ENCODE measurements around the gene CSF2. TPM values are rescaled to one million over a fixed set of nuclear protein-coding genes. Genes with fewer than 3 reads are reported as not detected.

CSF2 gene
- total RNA-seq, 2 donors from 2014 or later = not detected

DNA sequence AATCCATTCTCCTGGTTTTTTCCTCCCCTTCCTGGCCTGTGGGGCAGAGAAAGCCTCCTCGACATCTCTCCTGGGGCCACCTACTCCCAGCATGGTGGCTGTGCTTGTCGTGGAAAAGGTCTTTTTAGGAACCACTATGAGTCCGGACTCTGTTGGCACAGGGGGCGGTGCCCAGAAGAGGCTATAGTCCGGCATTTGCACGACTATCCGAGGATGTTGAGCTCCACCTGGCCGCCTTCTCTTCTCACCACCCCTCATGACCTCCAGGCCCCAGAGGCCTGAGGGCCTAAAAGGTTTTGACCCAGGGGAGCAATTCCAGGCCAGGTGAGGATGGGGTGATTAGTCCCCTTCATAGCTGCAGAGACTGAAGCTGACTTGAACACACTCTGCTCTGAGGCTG, 14.1 kb downstream of the CSF2 start:
- no peak for DNase-seq (ENCODE audit: low spot score)
- no peaks in the 10 kb centered on the region for H3K9me3 ChIP-seq

DNA sequence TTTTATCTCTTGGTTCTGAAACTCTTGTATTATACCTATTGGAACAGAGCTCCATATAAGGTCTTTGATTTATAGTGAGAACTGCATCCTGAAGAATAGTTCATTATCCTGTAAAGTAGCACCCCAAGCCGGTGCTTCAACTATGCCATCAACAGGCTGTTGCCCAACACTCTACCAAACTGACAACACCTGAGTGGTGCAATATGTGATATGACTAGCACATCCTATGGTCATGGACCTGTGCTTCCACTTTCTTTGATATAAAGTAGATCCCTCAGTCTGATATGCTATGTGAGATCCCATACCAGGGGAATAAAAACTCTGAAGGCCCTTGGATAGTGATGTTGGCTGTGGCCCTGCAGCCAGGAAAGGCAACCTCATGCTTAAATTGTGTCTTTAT, 15.8 kb downstream of the CSF2 start:
- Histone ChIP-seq H3K27me3 (no peaks in the 10 kb centered on the region), H3K4me1 (peaks cover 0 to 16% of the 10 kb centered on the region in 2 donors), H3K4me3 (no peak overlapping the region), H3K36me3 (no peaks in the 10 kb centered on the region), H3K27ac (no peak overlapping the region), H3K9me3 (no peaks in the 10 kb centered on the region)
- DNase-seq (ENCODE audit: low spot score) = no peak
- no peak for TF ChIP-seq CTCF (IDR thresholded peaks at IDR 0.05)

More for the DNA sequence above, 14.1 kb downstream of the CSF2 start:
- no peak overlapping the region for H3K4me3 ChIP-seq
- TF ChIP-seq CTCF (IDR thresholded peaks at IDR 0.05) = no peak
- H3K4me1 ChIP-seq = peaks cover 0 to 16% of the 10 kb centered on the region in 2 donors
- H3K36me3 ChIP-seq = no peaks in the 10 kb centered on the region
- H3K27ac ChIP-seq = no peak overlapping the region
- H3K27me3 ChIP-seq = no peaks in the 10 kb centered on the region

DNA sequence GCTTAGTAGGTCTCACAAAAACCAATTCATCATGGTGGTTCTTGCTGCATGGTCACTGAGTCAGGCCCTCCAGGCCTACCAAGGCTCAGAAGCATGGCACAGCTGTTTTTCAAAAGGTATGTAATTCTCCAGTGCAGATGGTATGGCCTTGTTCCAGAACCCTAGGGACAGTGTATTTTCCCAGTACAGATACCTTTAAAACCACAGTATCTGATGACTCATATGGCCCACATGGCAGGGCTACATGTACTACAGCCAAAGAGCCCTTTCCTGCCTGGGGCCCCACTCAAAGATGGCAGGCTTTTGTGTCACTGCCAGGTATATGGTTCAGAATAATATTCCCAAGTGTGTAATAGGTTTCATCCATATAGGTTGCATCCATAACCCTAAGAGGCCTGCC, 16.5 kb downstream of the CSF2 start:
- H3K4me3 ChIP-seq = no peak overlapping the region
- no peaks in the 10 kb centered on the region for H3K9me3 ChIP-seq
- no peak for DNase-seq (ENCODE audit: low spot score)
- no peak overlapping the region for H3K27ac ChIP-seq
- TF ChIP-seq CTCF (IDR thresholded peaks at IDR 0.05) = no peak
- no peaks in the 10 kb centered on the region for H3K27me3 ChIP-seq
- H3K36me3 ChIP-seq = no peaks in the 10 kb centered on the region
- peaks cover 0 to 17% of the 10 kb centered on the region in 2 donors for H3K4me1 ChIP-seq

DNA sequence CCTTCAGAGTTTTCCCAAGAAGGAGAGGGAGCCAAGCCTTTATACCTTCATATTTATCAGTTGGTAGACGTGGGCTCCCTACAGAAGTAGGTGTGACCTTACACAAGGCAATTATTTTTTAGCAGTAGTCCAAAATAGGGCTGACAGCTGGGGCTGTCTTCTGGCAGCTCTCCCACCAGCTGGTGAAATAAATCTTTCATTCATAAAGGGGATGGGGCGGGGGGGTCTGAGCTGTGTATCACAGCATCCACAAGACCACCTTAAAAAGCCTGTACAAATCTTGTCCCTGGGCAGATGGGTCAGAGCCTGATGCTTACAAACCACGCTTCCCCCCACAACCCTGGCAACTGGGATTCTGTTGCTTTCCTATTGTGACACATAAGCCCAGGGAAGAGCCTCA, 19.7 kb downstream of the CSF2 start:
- no peak for TF ChIP-seq CTCF (IDR thresholded peaks at IDR 0.05)

DNA sequence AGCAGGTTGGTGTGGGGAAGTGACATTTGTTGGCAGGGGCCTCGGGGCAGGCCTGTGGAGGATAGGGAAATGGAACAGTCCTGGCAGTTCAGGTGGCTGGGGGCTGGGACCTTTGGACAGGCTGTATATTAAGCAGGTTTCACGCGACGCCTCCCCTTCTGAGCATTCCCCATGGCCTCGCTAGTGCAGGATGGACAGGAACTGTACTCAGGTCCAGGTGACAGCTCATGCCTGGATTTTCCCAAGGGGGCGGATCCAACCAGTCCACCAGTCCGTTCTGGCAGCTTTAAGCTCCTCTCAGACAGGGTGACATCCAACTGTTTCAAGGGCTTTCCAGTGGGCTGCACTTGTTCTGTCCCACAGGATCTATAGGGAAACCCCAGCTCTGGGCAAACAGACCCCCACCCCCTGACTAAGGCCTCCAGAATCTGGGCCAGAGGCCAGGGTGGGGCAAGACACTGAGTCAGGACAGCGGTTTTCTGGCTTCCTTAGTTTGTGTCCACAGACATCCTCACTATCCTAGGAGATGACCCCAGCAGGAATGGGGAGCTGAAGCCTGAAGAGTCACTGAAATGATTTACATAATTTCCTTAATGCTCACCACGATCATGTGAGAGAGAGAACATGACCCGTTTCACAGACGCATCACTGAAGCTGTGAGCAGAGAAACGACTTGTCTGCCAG, 20.9 kb downstream of the CSF2 start:
- Histone ChIP-seq H3K4me3 (no peak overlapping the region), H3K36me3 (no peaks in the 10 kb centered on the region), H3K4me1 (peaks cover 0 to 6% of the 10 kb centered on the region in 2 donors), H3K27ac (no peak overlapping the region), H3K9me3 (no peaks in the 10 kb centered on the region), H3K27me3 (no peaks in the 10 kb centered on the region)
- TF ChIP-seq CTCF (IDR thresholded peaks at IDR 0.05) = no peak
- DNase-seq (ENCODE audit: low spot score) = peak; percentile 49

More for the DNA sequence above, 19.7 kb downstream of the CSF2 start:
- Histone ChIP-seq H3K4me1 (peaks cover 0 to 6% of the 10 kb centered on the region in 2 donors), H3K27ac (no peak overlapping the region), H3K9me3 (no peaks in the 10 kb centered on the region), H3K36me3 (no peaks in the 10 kb centered on the region), H3K4me3 (no peak overlapping the region), H3K27me3 (no peaks in the 10 kb centered on the region)
- DNase-seq (ENCODE audit: low spot score) = no peak

GRCh38 chr5:132095077-132095410, 21.5 kb downstream of the CSF2 start:
- H3K36me3 ChIP-seq = no peaks in the 10 kb centered on the region

More at GRCh38 chr5:132095077-132095410, 21.5 kb downstream of the CSF2 start:
- H3K27me3 ChIP-seq = no peaks in the 10 kb centered on the region
- peaks cover 0 to 6% of the 10 kb centered on the region in 2 donors for H3K4me1 ChIP-seq
- H3K27ac ChIP-seq = no peak overlapping the region
- DNase-seq (ENCODE audit: low spot score) = no peak
- H3K9me3 ChIP-seq = no peaks in the 10 kb centered on the region
- TF ChIP-seq CTCF (IDR thresholded peaks at IDR 0.05) = no peak
- no peak overlapping the region for H3K4me3 ChIP-seq
